ENCODE measurements around the gene ITPR2.

ITPR2 gene

GRCh38 chr12:26612203-26612602 lies 220.8 kb downstream of the ITPR2 start:
- TF ChIP-seq CTCF (IDR thresholded peaks at IDR 0.05): no peak
- Mint-ChIP-seq H3K36me3 (ENCODE audit: low read depth) (no peaks in the 10 kb centered on the region), H3K4me1 (peaks cover 3% of the 10 kb centered on the region), H3K27me3 (ENCODE audit: low read depth, poor library complexity) (peaks cover 9% of the 10 kb centered on the region), H3K4me3 (no peak overlapping the region), H3K27ac (no peak overlapping the region), H3K9me3 (no peaks in the 10 kb centered on the region)
- DNase-seq: no peak

- Mint-ChIP-seq H3K27ac (peak overlapping the region; percentile 80), H3K36me3 (ENCODE audit: low read depth) (no peaks in the 10 kb centered on the region), H3K9me3 (no peaks in the 10 kb centered on the region), H3K27me3 (ENCODE audit: low read depth, poor library complexity) (peaks cover 9% of the 10 kb centered on the region), H3K4me3 (no peak overlapping the region), H3K4me1 (peaks cover 3% of the 10 kb centered on the region)
- DNase-seq: no peak
- TF ChIP-seq CTCF (IDR thresholded peaks at IDR 0.05): no peak
Observed at GRCh38 chr12:26611598-26611997, 221.4 kb downstream of the ITPR2 start.

- Mint-ChIP-seq H3K27ac (no peak overlapping the region), H3K4me3 (no peak overlapping the region)
Observed at GRCh38 chr12:26610774-26611173, 222.2 kb downstream of the ITPR2 start.

GRCh38 chr12:26609986-26610385 lies 223.0 kb downstream of the ITPR2 start:
- Mint-ChIP-seq H3K4me1 (peaks cover 3% of the 10 kb centered on the region), H3K27ac (no peak overlapping the region), H3K36me3 (ENCODE audit: low read depth) (no peaks in the 10 kb centered on the region), H3K9me3 (no peaks in the 10 kb centered on the region), H3K27me3 (ENCODE audit: low read depth, poor library complexity) (peaks cover 9% of the 10 kb centered on the region), H3K4me3 (no peak overlapping the region)
- DNase-seq: no peak
- no peak for TF ChIP-seq CTCF (IDR thresholded peaks at IDR 0.05)

More at GRCh38 chr12:26610774-26611173, 222.2 kb downstream of the ITPR2 start:
- DNase-seq: no peak
- Mint-ChIP-seq H3K9me3 (no peaks in the 10 kb centered on the region), H3K36me3 (ENCODE audit: low read depth) (no peaks in the 10 kb centered on the region), H3K27me3 (ENCODE audit: low read depth, poor library complexity) (peaks cover 9% of the 10 kb centered on the region), H3K4me1 (peaks cover 3% of the 10 kb centered on the region)
- TF ChIP-seq CTCF (IDR thresholded peaks at IDR 0.05): no peak

- TF ChIP-seq CTCF (IDR thresholded peaks at IDR 0.05): no peak
- Mint-ChIP-seq H3K27ac (no peak overlapping the region), H3K36me3 (ENCODE audit: low read depth) (no peaks in the 10 kb centered on the region), H3K4me1 (no peaks in the 10 kb centered on the region), H3K9me3 (no peaks in the 10 kb centered on the region), H3K4me3 (no peak overlapping the region), H3K27me3 (ENCODE audit: low read depth, poor library complexity) (peaks cover 9% of the 10 kb centered on the region)
- DNase-seq: no peak
Observed at GRCh38 chr12:26608706-26609105, 224.3 kb downstream of the ITPR2 start.

GRCh38 chr12:26608273-26608672 lies 224.7 kb downstream of the ITPR2 start:
- peaks cover 9% of the 10 kb centered on the region for H3K27me3 Mint-ChIP-seq (ENCODE audit: low read depth, poor library complexity)
- no peaks in the 10 kb centered on the region for H3K36me3 Mint-ChIP-seq (ENCODE audit: low read depth)
- no peak overlapping the region for H3K27ac Mint-ChIP-seq
- H3K4me1 Mint-ChIP-seq: no peaks in the 10 kb centered on the region
- no peak overlapping the region for H3K4me3 Mint-ChIP-seq
- H3K9me3 Mint-ChIP-seq: no peaks in the 10 kb centered on the region
- no peak for DNase-seq
- no peak for TF ChIP-seq CTCF (IDR thresholded peaks at IDR 0.05)

All from nephron progenitor cell (in vitro differentiated cells).